Endothelial cell of umbilical vein (primary cell): ENCODE results near the gene PRL. TPM values are rescaled to one million over a fixed set of nuclear protein-coding genes. Genes with fewer than 3 reads are reported as not detected.

Experiments
- BruUV-seq: library from RNA; stranded (reverse); fragments of 400-500 nt; replicated peaks from 2 replicates; lab custom pipeline; 2021; lab: Mats Ljungman, UMichigan
- CTCF ChIA-PET: fragments of 300-600, 350-600 bp; sonication (Branson Sonifier 250); formaldehyde crosslinking; loops from one replicate; lab custom pipeline; 2021; ENCODE audit warnings: antibody characterized with exemption, inconsistent platforms; lab: Charles Lee
- POLR2A ChIA-PET: fragments of 300-600, 350-600 bp; sonication (Branson Sonifier 250); formaldehyde crosslinking; loops from one replicate; lab custom pipeline; 2021; ENCODE audit warnings: antibody characterized with exemption, inconsistent platforms; lab: Charles Lee
- DNase-seq: peaks from one replicate; pipeline ENCODE4 v3.0.0-alpha.2; 2011; ENCODE audit warnings: low read depth, low spot score
- FAIRE-seq: peaks from 2 replicates; lab custom pipeline; 2011; peaks lifted over from hg19 to GRCh38; lab: Jason Lieb, UNC
- H2AFZ ChIP-seq: 2 replicates; pipeline ENCODE4 v1.6.0; 2012; ENCODE audit warnings: low read depth, low read length, control low read depth, inconsistent platforms
- H3K27ac ChIP-seq: 2 replicates; pipeline ENCODE4 v1.5.1; 2011; ENCODE audit warnings: low read depth, mild to moderate bottlenecking, control low read depth, low read length, moderate library complexity; ENCODE audit not compliant: insufficient read depth
- H3K27me3 ChIP-seq, 2 experiments: 2 replicates each; pipeline versions ENCODE4 v1.6.0 to v1.6.1; 2011; ENCODE audit warnings: low read length in 2 of 2, mixed read lengths in 1 of 2; ENCODE audit not compliant: control insufficient read depth in 2 of 2, insufficient read depth in 2 of 2
- H3K36me3 ChIP-seq, 2 experiments: 2 replicates in 1 of 2; 3 replicates in 1 of 2; pipeline ENCODE4 v1.5.1; 2011; ENCODE audit warnings: low read length in 2 of 2, mild to moderate bottlenecking in 1 of 2, moderate library complexity in 1 of 2; ENCODE audit not compliant: control insufficient read depth in 2 of 2, insufficient read depth in 2 of 2; ENCODE audit errors: extremely low read depth in 1 of 2
- H3K4me1 ChIP-seq: 3 replicates; pipeline ENCODE4 v1.5.1; 2011; ENCODE audit warnings: mild to moderate bottlenecking, low read length; ENCODE audit not compliant: control insufficient read depth, insufficient read depth; ENCODE audit errors: extremely low read depth
- H3K4me2 ChIP-seq: 2 replicates; pipeline ENCODE4 v1.6.1; 2011; ENCODE audit warnings: low read length, control low read depth, mixed read lengths; ENCODE audit not compliant: insufficient read depth
- H3K4me3 ChIP-seq, 3 experiments: fragments of 200-600 bp in 1 of 3; sonication (generic), shearing (Covaris generic) in 1 of 3; replicated peaks in 1 of 3; 2 replicates each; pipeline ENCODE4 v1.5.1; 2011 to 2016; ENCODE audit warnings: control low read depth in 3 of 3, low read length in 3 of 3, mild to moderate bottlenecking in 2 of 3, inconsistent platforms in 1 of 3, low read depth in 1 of 3, moderate library complexity in 1 of 3; ENCODE audit not compliant: insufficient read depth in 1 of 3
- H3K79me2 ChIP-seq: 2 replicates; pipeline ENCODE4 v1.6.0; 2012; ENCODE audit warnings: low read length, inconsistent platforms; ENCODE audit not compliant: control insufficient read depth, insufficient read depth
- H3K9ac ChIP-seq: replicated peaks from 2 replicates; pipeline ENCODE3; 2011; ENCODE audit warnings: low read length, control low read depth; ENCODE audit not compliant: insufficient read depth; ENCODE audit errors: extremely low read depth
- H3K9me1 ChIP-seq: replicated peaks from 3 replicates; pipeline ENCODE4 v1.6.0; 2011; ENCODE audit warnings: mild to moderate bottlenecking, low read length; ENCODE audit not compliant: control insufficient read depth, insufficient read depth; ENCODE audit errors: extremely low read depth
- H3K9me3 ChIP-seq: replicated peaks from 2 replicates; pipeline ENCODE4 v1.5.1; 2012; ENCODE audit warnings: low read length, inconsistent platforms; ENCODE audit not compliant: control insufficient read depth, insufficient read depth
- H4K20me1 ChIP-seq: replicated peaks from 2 replicates; pipeline ENCODE3; 2011; ENCODE audit warnings: mild to moderate bottlenecking, low read length; ENCODE audit not compliant: control insufficient read depth, insufficient read depth; ENCODE audit errors: extremely low read depth
- EZH2 ChIP-seq: IDR thresholded peaks from 2 replicates; pipeline ENCODE4 v1.6.1; 2012; ENCODE audit warnings: borderline replicate concordance, low read depth, mild to moderate bottlenecking, moderate library complexity, low read length, inconsistent platforms; ENCODE audit not compliant: severe bottlenecking
- FOS ChIP-seq: IDR thresholded peaks from 2 replicates; pipeline ENCODE4 v1.6.1; 2011; ENCODE audit warnings: mild to moderate bottlenecking, low read length, moderate library complexity, borderline replicate concordance; ENCODE audit not compliant: insufficient read depth
- GATA2 ChIP-seq: IDR thresholded peaks from 2 replicates; pipeline ENCODE4 v1.7.0; 2011; ENCODE audit warnings: low read depth, mild to moderate bottlenecking, moderate library complexity, mixed read lengths, low read length; ENCODE audit not compliant: insufficient read length, insufficient read depth
- JUN ChIP-seq: IDR thresholded peaks from 2 replicates; pipeline ENCODE4 v1.6.1; 2011; ENCODE audit warnings: borderline replicate concordance, low read depth; ENCODE audit not compliant: insufficient read length, insufficient read depth
- MYC ChIP-seq: IDR thresholded peaks from one replicate; pipeline ENCODE4 v1.6.1; 2011; ENCODE audit warnings: mild to moderate bottlenecking, low read depth, low read length
- POLR2A ChIP-seq: IDR thresholded peaks from 2 replicates; pipeline ENCODE4 v1.6.1; 2012; ENCODE audit warnings: low read depth, mild to moderate bottlenecking, control low read depth, low read length
- POLR2AphosphoS5 ChIP-seq: IDR thresholded peaks from 2 replicates; pipeline ENCODE4 v1.6.1; 2012; ENCODE audit warnings: low read depth, mild to moderate bottlenecking, control low read depth, low read length, moderate library complexity; ENCODE audit not compliant: insufficient read depth
- dilution Hi-C: fragments of 300-500 bp; cut with MboI; formaldehyde crosslinking; loops from one replicate; pipeline ENCODE4 v1.15.0; 2019; ENCODE audit warnings: low sequenced_read_pairs; ENCODE audit not compliant: extremely low pct_ligation_motif_present
- intact Hi-C: fragments of 100-400 bp; cut with micrococcal nuclease; formaldehyde crosslinking; loops from one replicate; pipeline ENCODE4 v1.10.0; 2022
- polyA plus RNA-seq, 4 experiments: library from polyadenylated mRNA; depleted of rRNA in 3 of 4; stranded (reverse) in 3 of 4; unstranded in 1 of 4; fragments of >200 nt; gene quantifications; 2 replicates each; pipeline versions ENCODE4 v1.2.1 to v1.2.3, GENCODE V29; 2011 to 2012; ENCODE audit warnings: missing spikeins in 1 of 4
- total RNA-seq: library from RNA; stranded (reverse); gene quantifications from 2 replicates; pipeline ENCODE4 v1.2.3, GENCODE V29; 2021
- TF ChIP-seq, protein P1 (sequence below): IDR thresholded peaks from 2 replicates; pipeline ENCODE4 v1.6.1; 2011; ENCODE audit not compliant: insufficient read depth, insufficient read length
- TF ChIP-seq, protein P2 (sequence below), 2 donors: IDR thresholded peaks; 1 replicate in 1 of 2; 2 replicates in 1 of 2; pipeline ENCODE4 v1.5.1; 2011; ENCODE audit warnings: low read length in 2 of 2, mild to moderate bottlenecking in 2 of 2, moderate library complexity in 2 of 2, control low read depth in 1 of 2, inconsistent platforms in 1 of 2, low read depth in 1 of 2; ENCODE audit not compliant: insufficient read depth in 1 of 2; ENCODE audit errors: extremely low read depth in 1 of 2

The PRL gene
- total and polyA plus RNA-seq, 2 donors (not counting 3 experiments of a cell fraction or from before 2014, with no cell fraction given): not detected

DNA sequence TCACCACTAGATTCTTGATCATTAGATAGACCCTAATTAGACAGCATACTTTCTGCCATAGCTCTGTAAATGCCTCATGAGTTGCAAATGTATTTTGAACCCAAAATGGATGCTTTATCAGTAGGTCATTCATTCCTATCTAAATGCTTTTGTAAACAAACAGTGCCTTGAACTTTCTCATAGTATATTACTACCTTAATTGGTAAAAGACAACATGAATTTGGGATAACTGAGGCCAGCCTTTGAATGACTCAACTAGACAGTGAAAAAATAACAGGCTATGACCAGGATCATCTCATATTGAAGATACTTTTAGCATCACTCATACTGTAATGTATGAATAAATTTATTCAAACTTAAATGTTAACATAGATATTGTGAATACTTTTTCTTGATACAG is 37.0 kb upstream of the PRL start:
- no peak overlapping the region for H3K4me3 ChIP-seq
- ChIA-PET POLR2A (no interaction called here), CTCF (no interaction called here)
- no peaks in the 10 kb centered on the region for H3K27me3 ChIP-seq
- H3K4me1 ChIP-seq: no peaks in the 10 kb centered on the region
- no peaks in the 10 kb centered on the region for H3K9me1 ChIP-seq
- H3K9me3 ChIP-seq: no peaks in the 10 kb centered on the region
- no peaks in the 10 kb centered on the region for H3K36me3 ChIP-seq
- no peak overlapping the region for H3K4me2 ChIP-seq
- no peak overlapping the region for H3K27ac ChIP-seq
- TF ChIP-seq EZH2 (no peak), POLR2AphosphoS5 (no peak), FOS (no peak), MYC (no peak), GATA2 (no peak), JUN (no peak), POLR2A (no peak)
- TF ChIP-seq, protein P1, sequence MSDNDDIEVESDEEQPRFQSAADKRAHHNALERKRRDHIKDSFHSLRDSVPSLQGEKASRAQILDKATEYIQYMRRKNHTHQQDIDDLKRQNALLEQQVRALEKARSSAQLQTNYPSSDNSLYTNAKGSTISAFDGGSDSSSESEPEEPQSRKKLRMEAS: no peak
- TF ChIP-seq, protein P2, sequence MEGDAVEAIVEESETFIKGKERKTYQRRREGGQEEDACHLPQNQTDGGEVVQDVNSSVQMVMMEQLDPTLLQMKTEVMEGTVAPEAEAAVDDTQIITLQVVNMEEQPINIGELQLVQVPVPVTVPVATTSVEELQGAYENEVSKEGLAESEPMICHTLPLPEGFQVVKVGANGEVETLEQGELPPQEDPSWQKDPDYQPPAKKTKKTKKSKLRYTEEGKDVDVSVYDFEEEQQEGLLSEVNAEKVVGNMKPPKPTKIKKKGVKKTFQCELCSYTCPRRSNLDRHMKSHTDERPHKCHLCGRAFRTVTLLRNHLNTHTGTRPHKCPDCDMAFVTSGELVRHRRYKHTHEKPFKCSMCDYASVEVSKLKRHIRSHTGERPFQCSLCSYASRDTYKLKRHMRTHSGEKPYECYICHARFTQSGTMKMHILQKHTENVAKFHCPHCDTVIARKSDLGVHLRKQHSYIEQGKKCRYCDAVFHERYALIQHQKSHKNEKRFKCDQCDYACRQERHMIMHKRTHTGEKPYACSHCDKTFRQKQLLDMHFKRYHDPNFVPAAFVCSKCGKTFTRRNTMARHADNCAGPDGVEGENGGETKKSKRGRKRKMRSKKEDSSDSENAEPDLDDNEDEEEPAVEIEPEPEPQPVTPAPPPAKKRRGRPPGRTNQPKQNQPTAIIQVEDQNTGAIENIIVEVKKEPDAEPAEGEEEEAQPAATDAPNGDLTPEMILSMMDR (IDR thresholded peaks at IDR 0.05; ENCODE audit: extremely low read depth in 1 of 2, insufficient read depth in 1 of 2, low read depth in 1 of 2, low read length in 2 of 2): no peak
- FAIRE-seq (no peak), DNase-seq (no peak)
- H4K20me1 ChIP-seq: no peaks in the 10 kb centered on the region
- no peak overlapping the region for H2AFZ ChIP-seq
- H3K79me2 ChIP-seq: no peaks in the 10 kb centered on the region
- BruUV-seq: no TSS peak
- intact Hi-C loops (no loop called here), dilution Hi-C loops (no loop called here)
- no peak overlapping the region for H3K9ac ChIP-seq
